HCT116 (cell line): ENCODE results near the gene ANO9. TPM values are rescaled to one million over a fixed set of nuclear protein-coding genes. Genes with fewer than 3 reads are reported as not detected.

Experiments
- ATAC-seq: fragments of 200-7000 bp; cut with Tn5 transposase; 2 replicates; pipeline ENCODE4 v1.9.1; 2020; ENCODE audit warnings: mild to moderate bottlenecking, moderate library complexity
- BruUV-seq: library from RNA; stranded (reverse); fragments of 400-500 nt; replicated peaks from 2 replicates; lab custom pipeline; 2021; lab: Mats Ljungman, UMichigan
- CTCF ChIA-PET: fragments of 300-600 bp; sonication (Branson Sonifier 250); formaldehyde crosslinking; loops from one replicate; lab custom pipeline; 2021; ENCODE audit warnings: antibody characterized with exemption; lab: Charles Lee
- POLR2A ChIA-PET: fragments of 300-600, 350-600 bp; sonication (Branson Sonifier 250); formaldehyde crosslinking; loops from one replicate; lab custom pipeline; 2021; ENCODE audit warnings: antibody characterized with exemption; lab: Charles Lee
- RAD21 ChIA-PET, 2 experiments: fragments of 300-600 bp; sonication (Branson Sonifier 250); formaldehyde crosslinking; loops; one replicate each; lab custom pipeline; 2023; ENCODE audit warnings: low total read pairs in 2 of 2; ENCODE audit not compliant: uncharacterized antibody in 2 of 2, unreplicated experiment in 2 of 2, low non-redundant PET in 1 of 2; lab: Charles Lee
- DNase-seq: peaks from one replicate; pipeline ENCODE4 v3.0.0-alpha.2; 2010; ENCODE audit warnings: low read depth, low spot score
- H2AFZ ChIP-seq: fragments of 200-600 bp; shearing (Covaris generic), sonication (generic); 2 replicates; pipeline ENCODE4 v1.6.1; 2017; ENCODE audit warnings: low read depth, mixed run types, mixed read lengths, antibody characterized with exemption, low read length; ENCODE audit not compliant: poor library complexity, severe bottlenecking
- H3K27ac ChIP-seq: 2 replicates; pipeline ENCODE4 v1.5.1; 2012; ENCODE audit warnings: low read depth, low read length
- H3K27me3 ChIP-seq: fragments of 200-600 bp; sonication (generic); 2 replicates; pipeline ENCODE4 v1.6.1; 2016; ENCODE audit warnings: mixed run types, low read length, mixed read lengths; ENCODE audit not compliant: insufficient read depth
- H3K36me3 ChIP-seq, 2 experiments: fragments of 200-500 bp in 1 of 2; fragments of 200-600 bp in 1 of 2; sonication (Bioruptor generic) in 1 of 2; sonication (generic) in 1 of 2; 2 replicates each; pipeline versions ENCODE4 v1.5.1 to v1.6.1; 2014 to 2016; ENCODE audit warnings: low read length in 2 of 2, inconsistent platforms in 1 of 2, mixed read lengths in 1 of 2, mixed run types in 1 of 2; ENCODE audit not compliant: insufficient read depth in 2 of 2, control insufficient read depth in 1 of 2
- H3K4me1 ChIP-seq, 2 experiments: fragments of 200-600 bp in 1 of 2; sonication (generic) in 1 of 2; 2 replicates each; pipeline versions ENCODE4 v1.5.1 to v1.6.1; 2012 to 2017; ENCODE audit warnings: low read length in 2 of 2, inconsistent platforms in 1 of 2, mild to moderate bottlenecking in 1 of 2, mixed read lengths in 1 of 2, mixed run types in 1 of 2, moderate library complexity in 1 of 2; ENCODE audit not compliant: insufficient read depth in 2 of 2, control insufficient read depth in 1 of 2
- H3K4me2 ChIP-seq: fragments of 200-600 bp; sonication (generic); 2 replicates; pipeline ENCODE4 v1.6.1; 2017; ENCODE audit warnings: mixed run types, low read length, mixed read lengths
- H3K4me3 ChIP-seq, 2 experiments: fragments of 200-600 bp in 1 of 2; sonication (generic) in 1 of 2; replicated peaks in 1 of 2; 2 replicates each; pipeline ENCODE4 v1.5.1; 2011 to 2016; ENCODE audit warnings: low read length in 2 of 2, control low read depth in 1 of 2, low read depth in 1 of 2, mild to moderate bottlenecking in 1 of 2, mixed read lengths in 1 of 2, mixed run types in 1 of 2
- H3K79me2 ChIP-seq: fragments of 200-600 bp; sonication (generic); 2 replicates; pipeline ENCODE4 v1.6.1; 2017; ENCODE audit warnings: mild to moderate bottlenecking, mixed run types, low read length, moderate library complexity, mixed read lengths; ENCODE audit not compliant: insufficient read depth
- H3K9ac ChIP-seq: fragments of 200-600 bp; sonication (generic); 2 replicates; pipeline ENCODE4 v1.6.1; 2016; ENCODE audit warnings: low read length, mixed read lengths
- H3K9me2 ChIP-seq: fragments of 200-600 bp; sonication (generic), shearing (Covaris generic); 2 replicates; pipeline ENCODE4 v1.6.1; 2017; ENCODE audit warnings: mixed run types, mild to moderate bottlenecking, moderate library complexity; ENCODE audit not compliant: insufficient read depth
- H3K9me3 ChIP-seq, 2 experiments: fragments of 200-500 bp in 1 of 2; fragments of 200-600 bp in 1 of 2; sonication (Bioruptor generic) in 1 of 2; sonication (generic) in 1 of 2; 2 replicates each; pipeline ENCODE4 v1.6.1; 2014 to 2017; ENCODE audit warnings: low read length in 2 of 2, mixed read lengths in 2 of 2, inconsistent platforms in 1 of 2, low read depth in 1 of 2, mild to moderate bottlenecking in 1 of 2, mixed run types in 1 of 2, moderate library complexity in 1 of 2; ENCODE audit not compliant: control insufficient read depth in 1 of 2, insufficient read depth in 1 of 2
- H4K20me1 ChIP-seq: fragments of 200-600 bp; sonication (generic), shearing (Covaris generic); 2 replicates; pipeline ENCODE4 v1.6.1; 2017; ENCODE audit warnings: mixed run types, mild to moderate bottlenecking, moderate library complexity; ENCODE audit not compliant: insufficient read depth
- CTCF ChIP-seq, 3 experiments: fragments of 200-600 bp in 1 of 3; sonication (generic) in 1 of 3; IDR thresholded peaks in 2 of 3; conservative IDR thresholded peaks in 1 of 3; 2 replicates each; pipeline ENCODE4 v1.5.1; 2012 to 2017; ENCODE audit warnings: low read depth in 2 of 3, low read length in 2 of 3, antibody characterized with exemption in 1 of 3, borderline replicate concordance in 1 of 3, control low read depth in 1 of 3, mild to moderate bottlenecking in 1 of 3, mixed read lengths in 1 of 3, mixed run types in 1 of 3, moderate library complexity in 1 of 3; ENCODE audit not compliant: insufficient read depth in 1 of 3
- EZH2phosphoT487 ChIP-seq: fragments of 200-600 bp; IDR thresholded peaks from 2 replicates; pipeline ENCODE4 v1.6.1; 2018; ENCODE audit warnings: antibody characterized with exemption, borderline replicate concordance
- FOSL1 ChIP-seq: IDR thresholded peaks from 2 replicates; pipeline ENCODE4 v1.6.1; 2012; ENCODE audit warnings: low read depth
- POLR2A ChIP-seq: IDR thresholded peaks from 2 replicates; pipeline ENCODE4 v1.7.0; 2011; ENCODE audit warnings: borderline replicate concordance; ENCODE audit not compliant: insufficient read depth, insufficient read length; ENCODE audit errors: extremely low read depth
- REST ChIP-seq: IDR thresholded peaks from 2 replicates; pipeline ENCODE4 v1.6.1; 2012; ENCODE audit warnings: low read depth
- SRF ChIP-seq: IDR thresholded peaks from 2 replicates; pipeline ENCODE4 v1.6.1; 2012; ENCODE audit warnings: low read depth
- ZFX ChIP-seq: fragments of 450-650 bp; IDR thresholded peaks from 2 replicates; pipeline ENCODE4 v1.6.1; 2017
- ZNF274 ChIP-seq: fragments of 200-500 bp; sonication (Bioruptor generic); IDR thresholded peaks from 2 replicates; pipeline ENCODE4 v1.6.1; 2014; ENCODE audit warnings: mild to moderate bottlenecking, low read depth, low read length, inconsistent platforms
- intact Hi-C: fragments of 100-400 bp; cut with micrococcal nuclease; formaldehyde crosslinking; loops from 2 replicates; pipeline ENCODE4 v1.10.0; 2022
- total RNA-seq: library from RNA; stranded (reverse); gene quantifications from one replicate; pipeline ENCODE4 v1.2.1, GENCODE V29; 2021; ENCODE audit not compliant: unreplicated experiment

ANO9 gene
- total RNA-seq, 1 experiment from 2014 or later: 70.3 TPM

GRCh38 chr11:468036-468435, 26.2 kb upstream of the ANO9 start:
- intact Hi-C loops: no loop called here
- ATAC-seq (no peak), DNase-seq (no peak)
- Histone ChIP-seq H4K20me1 (no peaks in the 10 kb centered on the region), H3K4me3 (no peak overlapping the region), H3K9me2 (no peaks in the 10 kb centered on the region), H2AFZ (no peak overlapping the region), H3K79me2 (peaks cover 26% of the 10 kb centered on the region; the same call in 1 of the 2 replicates), H3K9me3 (no peaks in the 10 kb centered on the region), H3K4me1 (no peaks in the 10 kb centered on the region), H3K4me2 (no peak overlapping the region), H3K36me3 (peaks cover 3% of the 10 kb centered on the region in 2 experiments; a peak in 2 of 4 replicates), H3K27me3 (no peaks in the 10 kb centered on the region), H3K9ac (no peak overlapping the region), H3K27ac (no peak overlapping the region)
- TF ChIP-seq POLR2A (no peak), SRF (no peak), CTCF (IDR thresholded peaks at IDR 0.05 in 2 of 3, conservative IDR thresholded peaks at IDR 0.05 in 1 of 3; ENCODE audit: borderline replicate concordance in 1 of 3, insufficient read depth in 1 of 3, low read depth in 2 of 3, low read length in 2 of 3) (no peak), REST (no peak), FOSL1 (no peak), EZH2phosphoT487 (no peak), ZFX (no peak), ZNF274 (no peak)
- CTCF ChIA-PET: no interaction called here
- POLR2A ChIA-PET: no interaction called here
- RAD21 ChIA-PET: no interaction called here
- no TSS peak for BruUV-seq
